ENCODE data around the gene SOHLH1.

Gene SOHLH1
- 0 to 0.11 (median 0) reads per million in 18 experiments for total RNA-seq

- DNase-seq: no peak
Measured at GRCh38 chr9:135699440-135699839, at the start of gene SOHLH1. SOHLH1 (minus strand) TSS chr9:135699481; CDS start chr9:135699467, 14 bp downstream.

- no peak for DNase-seq
Measured at GRCh38 chr9:135748676-135749075, 49.4 kb upstream of the SOHLH1 start.

- no peak for DNase-seq
Measured at GRCh38 chr9:135747311-135747710, 48.0 kb upstream of the SOHLH1 start.

GRCh38 chr9:135746565-135746964 lies 47.3 kb upstream of the SOHLH1 start:
- DNase-seq: no peak

GRCh38 chr9:135745686-135746324 lies 46.5 kb upstream of the SOHLH1 start:
- no peak for DNase-seq

GRCh38 chr9:135745189-135745588 lies 45.9 kb upstream of the SOHLH1 start:
- no peak for DNase-seq

GRCh38 chr9:135744333-135745070 lies 45.2 kb upstream of the SOHLH1 start:
- no peak for DNase-seq

- DNase-seq: no peak
Measured at GRCh38 chr9:135743546-135744332, 44.5 kb upstream of the SOHLH1 start.

GRCh38 chr9:135743021-135743420 lies 43.7 kb upstream of the SOHLH1 start:
- DNase-seq: no peak

- no peak for DNase-seq
Measured at GRCh38 chr9:135741276-135742219, 42.3 kb upstream of the SOHLH1 start.

- DNase-seq: no peak
Measured at GRCh38 chr9:135739271-135740220, 40.3 kb upstream of the SOHLH1 start.

GRCh38 chr9:135737840-135738521 lies 38.7 kb upstream of the SOHLH1 start:
- no peak for DNase-seq

GRCh38 chr9:135736979-135737839 lies 37.9 kb upstream of the SOHLH1 start:
- no peak for DNase-seq

- DNase-seq: no peak
Measured at GRCh38 chr9:135736272-135736978, 37.1 kb upstream of the SOHLH1 start.

GRCh38 chr9:135734616-135735144 lies 35.4 kb upstream of the SOHLH1 start:
- DNase-seq: no peak

- no peak for DNase-seq
Measured at GRCh38 chr9:135732569-135733257, 33.4 kb upstream of the SOHLH1 start.

- no peak for DNase-seq
Measured at GRCh38 chr9:135731454-135731853, 32.2 kb upstream of the SOHLH1 start.

GRCh38 chr9:135729480-135729879 lies 30.2 kb upstream of the SOHLH1 start:
- DNase-seq: peak in 1 of 2 donors; percentile 2
